ENCODE data around the gene MFSD12. TPM values are rescaled to one million over a fixed set of nuclear protein-coding genes. Genes with fewer than 3 reads are reported as not detected.

The MFSD12 gene
- total RNA-seq, 1 experiment from 2014 or later, result 131 TPM

DNA sequence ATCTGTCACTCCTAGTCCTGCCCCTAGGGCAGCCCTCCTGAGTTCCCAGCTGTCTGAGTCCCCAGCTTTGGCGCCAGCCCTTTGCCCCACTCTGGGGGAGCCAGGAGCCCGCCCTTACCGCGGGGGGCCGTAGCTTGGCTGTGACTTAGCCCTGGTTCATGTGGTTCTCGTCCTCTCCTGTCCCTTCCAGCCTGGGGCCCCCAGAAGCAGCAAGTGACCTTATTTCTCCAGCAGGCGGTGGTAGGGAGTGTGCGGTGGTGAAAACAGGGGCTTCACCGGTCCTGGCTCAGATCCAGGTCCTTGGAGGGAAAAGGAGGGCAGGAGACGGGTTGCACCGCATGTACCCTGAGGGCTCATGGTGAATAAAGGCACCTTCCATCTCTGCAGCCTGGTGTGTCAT, 35.8 kb upstream of the MFSD12 start:
- H3K4me1 ChIP-seq (ENCODE audit: control insufficient read depth in 1 of 2, insufficient read depth in 2 of 2, low read length in 2 of 2), result no peaks in the 10 kb centered on the region
- no peaks in the 10 kb centered on the region for H3K9me3 ChIP-seq (ENCODE audit: control insufficient read depth in 1 of 2, insufficient read depth in 1 of 2, low read depth in 1 of 2, low read length in 2 of 2)
- intact Hi-C loops (cut with micrococcal nuclease), result no loop called here
- no peaks in the 10 kb centered on the region for H3K36me3 ChIP-seq (ENCODE audit: control insufficient read depth in 1 of 2, insufficient read depth in 2 of 2, low read length in 2 of 2)
- no peak for ATAC-seq
- no peak for DNase-seq (ENCODE audit: low read depth, low spot score)
- CTCF ChIA-PET, result no interaction called here
- H2AFZ ChIP-seq (ENCODE audit: low read depth, low read length, poor library complexity, severe bottlenecking), result no peak overlapping the region
- RAD21 ChIA-PET (ENCODE audit: low non-redundant PET in 1 of 2, low total read pairs in 2 of 2, uncharacterized antibody in 2 of 2, unreplicated experiment in 2 of 2), result no interaction called here
- BruUV-seq (replicated peaks), result no TSS peak
- H3K4me3 ChIP-seq (replicated peaks in 1 of 2; ENCODE audit: low read depth in 1 of 2, low read length in 2 of 2), result no peak overlapping the region
- H3K27me3 ChIP-seq (ENCODE audit: insufficient read depth, low read length), result no peaks in the 10 kb centered on the region
- H3K27ac ChIP-seq (ENCODE audit: low read depth, low read length), result no peak overlapping the region
- H4K20me1 ChIP-seq (ENCODE audit: insufficient read depth), result no peaks in the 10 kb centered on the region
- POLR2A ChIA-PET, result no interaction called here
- H3K79me2 ChIP-seq (ENCODE audit: insufficient read depth, low read length), result no peaks in the 10 kb centered on the region
- no peak for TF ChIP-seq POLR2AphosphoS5 (IDR thresholded peaks at IDR 0.05; ENCODE audit: low read depth, low read length)
- TF ChIP-seq, protein P1, sequence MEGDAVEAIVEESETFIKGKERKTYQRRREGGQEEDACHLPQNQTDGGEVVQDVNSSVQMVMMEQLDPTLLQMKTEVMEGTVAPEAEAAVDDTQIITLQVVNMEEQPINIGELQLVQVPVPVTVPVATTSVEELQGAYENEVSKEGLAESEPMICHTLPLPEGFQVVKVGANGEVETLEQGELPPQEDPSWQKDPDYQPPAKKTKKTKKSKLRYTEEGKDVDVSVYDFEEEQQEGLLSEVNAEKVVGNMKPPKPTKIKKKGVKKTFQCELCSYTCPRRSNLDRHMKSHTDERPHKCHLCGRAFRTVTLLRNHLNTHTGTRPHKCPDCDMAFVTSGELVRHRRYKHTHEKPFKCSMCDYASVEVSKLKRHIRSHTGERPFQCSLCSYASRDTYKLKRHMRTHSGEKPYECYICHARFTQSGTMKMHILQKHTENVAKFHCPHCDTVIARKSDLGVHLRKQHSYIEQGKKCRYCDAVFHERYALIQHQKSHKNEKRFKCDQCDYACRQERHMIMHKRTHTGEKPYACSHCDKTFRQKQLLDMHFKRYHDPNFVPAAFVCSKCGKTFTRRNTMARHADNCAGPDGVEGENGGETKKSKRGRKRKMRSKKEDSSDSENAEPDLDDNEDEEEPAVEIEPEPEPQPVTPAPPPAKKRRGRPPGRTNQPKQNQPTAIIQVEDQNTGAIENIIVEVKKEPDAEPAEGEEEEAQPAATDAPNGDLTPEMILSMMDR (IDR thresholded peaks at IDR 0.05 in 2 of 3, conservative IDR thresholded peaks at IDR 0.05 in 1 of 3; ENCODE audit: borderline replicate concordance in 1 of 3, insufficient read depth in 1 of 3, low read depth in 2 of 3, low read length in 2 of 3), result 0 out of 6 replicates have a peak, but pooled peaks of 2 of the 3 experiments have one; percentile 2 to 7
- H3K9ac ChIP-seq (ENCODE audit: low read length), result no peak overlapping the region
- no peak overlapping the region for H3K4me2 ChIP-seq (ENCODE audit: low read length)
- H3K9me2 ChIP-seq (ENCODE audit: insufficient read depth), result no peaks in the 10 kb centered on the region

DNA sequence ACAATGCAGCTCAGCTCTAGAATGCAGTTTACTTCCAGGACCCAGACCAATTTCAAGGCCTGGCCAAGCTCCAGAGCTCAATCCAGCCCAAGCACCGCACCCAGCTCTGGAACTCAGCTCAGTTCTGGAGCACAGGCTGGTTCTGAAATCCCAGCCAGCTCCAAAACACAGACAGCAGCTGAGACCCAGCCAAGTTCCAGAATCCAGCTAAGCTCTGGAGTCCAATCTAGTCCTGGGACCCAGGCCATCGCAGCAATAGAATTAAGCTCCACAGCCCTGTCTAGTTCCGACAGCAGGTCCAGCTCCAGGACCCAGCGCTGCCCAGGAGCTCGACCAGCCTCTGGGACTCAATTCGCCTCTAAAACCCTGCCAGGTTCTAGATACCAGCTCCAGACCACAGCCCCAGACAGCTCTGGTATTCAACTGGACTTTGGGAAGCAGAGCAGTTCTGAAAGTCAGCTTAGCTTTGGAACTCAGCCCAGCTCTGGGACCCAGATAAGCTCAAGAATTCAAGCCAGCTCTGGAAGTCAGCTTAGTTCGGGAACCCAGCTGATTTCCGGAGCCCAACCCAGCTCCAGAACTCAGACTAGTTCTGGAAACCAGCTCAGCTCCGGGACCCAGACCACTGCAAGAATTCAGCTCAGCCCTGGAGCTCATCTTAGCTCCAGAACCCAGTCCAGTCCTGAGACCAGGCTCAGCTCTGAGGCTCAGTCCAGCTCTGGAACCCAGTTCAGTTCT, 34.7 kb upstream of the MFSD12 start:
- intact Hi-C loops (cut with micrococcal nuclease), result no loop called here
- Histone ChIP-seq H3K27ac (ENCODE audit: low read depth, low read length) (no peak overlapping the region), H3K4me1 (ENCODE audit: control insufficient read depth in 1 of 2, insufficient read depth in 2 of 2, low read length in 2 of 2) (0 out of 4 replicates have a peak, but pooled peaks cover 0 to under 1% of the 10 kb centered on the region in 2 experiments), H3K27me3 (ENCODE audit: insufficient read depth, low read length) (no peaks in the 10 kb centered on the region), H3K9me3 (ENCODE audit: control insufficient read depth in 1 of 2, insufficient read depth in 1 of 2, low read depth in 1 of 2, low read length in 2 of 2) (no peaks in the 10 kb centered on the region), H3K9ac (ENCODE audit: low read length) (no peak overlapping the region), H3K4me2 (ENCODE audit: low read length) (no peak overlapping the region), H3K36me3 (ENCODE audit: control insufficient read depth in 1 of 2, insufficient read depth in 2 of 2, low read length in 2 of 2) (no peaks in the 10 kb centered on the region), H3K4me3 (replicated peaks in 1 of 2; ENCODE audit: low read depth in 1 of 2, low read length in 2 of 2) (no peak overlapping the region), H2AFZ (ENCODE audit: low read depth, low read length, poor library complexity, severe bottlenecking) (no peak overlapping the region), H3K9me2 (ENCODE audit: insufficient read depth) (no peaks in the 10 kb centered on the region), H4K20me1 (ENCODE audit: insufficient read depth) (no peaks in the 10 kb centered on the region), H3K79me2 (ENCODE audit: insufficient read depth, low read length) (no peaks in the 10 kb centered on the region)
- RAD21 ChIA-PET (ENCODE audit: low non-redundant PET in 1 of 2, low total read pairs in 2 of 2, uncharacterized antibody in 2 of 2, unreplicated experiment in 2 of 2), result interaction anchor here in 1 of 2 experiments (1.7 kb wide), 1 partner anchor 16 kb away, joined by 3 read pairs; no protein-coding TSS in a partner anchor
- POLR2A ChIA-PET, result interaction anchor here (0.8 kb wide), 1 partner anchor 14 kb away, joined by 3 read pairs; no protein-coding TSS in a partner anchor
- TF ChIP-seq EZH2 (IDR thresholded peaks at IDR 0.05), result no peak
- no peak for TF ChIP-seq ZFX (IDR thresholded peaks at IDR 0.05)
- TF ChIP-seq, protein P2, sequence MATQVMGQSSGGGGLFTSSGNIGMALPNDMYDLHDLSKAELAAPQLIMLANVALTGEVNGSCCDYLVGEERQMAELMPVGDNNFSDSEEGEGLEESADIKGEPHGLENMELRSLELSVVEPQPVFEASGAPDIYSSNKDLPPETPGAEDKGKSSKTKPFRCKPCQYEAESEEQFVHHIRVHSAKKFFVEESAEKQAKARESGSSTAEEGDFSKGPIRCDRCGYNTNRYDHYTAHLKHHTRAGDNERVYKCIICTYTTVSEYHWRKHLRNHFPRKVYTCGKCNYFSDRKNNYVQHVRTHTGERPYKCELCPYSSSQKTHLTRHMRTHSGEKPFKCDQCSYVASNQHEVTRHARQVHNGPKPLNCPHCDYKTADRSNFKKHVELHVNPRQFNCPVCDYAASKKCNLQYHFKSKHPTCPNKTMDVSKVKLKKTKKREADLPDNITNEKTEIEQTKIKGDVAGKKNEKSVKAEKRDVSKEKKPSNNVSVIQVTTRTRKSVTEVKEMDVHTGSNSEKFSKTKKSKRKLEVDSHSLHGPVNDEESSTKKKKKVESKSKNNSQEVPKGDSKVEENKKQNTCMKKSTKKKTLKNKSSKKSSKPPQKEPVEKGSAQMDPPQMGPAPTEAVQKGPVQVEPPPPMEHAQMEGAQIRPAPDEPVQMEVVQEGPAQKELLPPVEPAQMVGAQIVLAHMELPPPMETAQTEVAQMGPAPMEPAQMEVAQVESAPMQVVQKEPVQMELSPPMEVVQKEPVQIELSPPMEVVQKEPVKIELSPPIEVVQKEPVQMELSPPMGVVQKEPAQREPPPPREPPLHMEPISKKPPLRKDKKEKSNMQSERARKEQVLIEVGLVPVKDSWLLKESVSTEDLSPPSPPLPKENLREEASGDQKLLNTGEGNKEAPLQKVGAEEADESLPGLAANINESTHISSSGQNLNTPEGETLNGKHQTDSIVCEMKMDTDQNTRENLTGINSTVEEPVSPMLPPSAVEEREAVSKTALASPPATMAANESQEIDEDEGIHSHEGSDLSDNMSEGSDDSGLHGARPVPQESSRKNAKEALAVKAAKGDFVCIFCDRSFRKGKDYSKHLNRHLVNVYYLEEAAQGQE (IDR thresholded peaks at IDR 0.05; ENCODE audit: low read depth), result no peak
- CTCF ChIA-PET, result no interaction called here
- BruUV-seq (replicated peaks), result no TSS peak
- DNase-seq (ENCODE audit: low read depth, low spot score) (no peak), ATAC-seq (no peak)
